Measurements from ENCODE around the gene DGKZ.

The DGKZ gene

GRCh38 chr11:46330154-46330553, 17.1 kb upstream of the DGKZ start:
- no peak for DNase-seq

- DNase-seq: no peak
Measured at GRCh38 chr11:46330563-46331281, 16.5 kb upstream of the DGKZ start.

- DNase-seq: no peak
Measured at GRCh38 chr11:46331282-46331984, 15.8 kb upstream of the DGKZ start.

GRCh38 chr11:46332093-46332567, 15.1 kb upstream of the DGKZ start:
- DNase-seq: no peak

GRCh38 chr11:46332568-46333393, 14.5 kb upstream of the DGKZ start:
- DNase-seq: no peak

GRCh38 chr11:46333394-46333947, 13.8 kb upstream of the DGKZ start:
- DNase-seq: no peak

- DNase-seq: no peak
Measured at GRCh38 chr11:46334211-46334610, 13.1 kb upstream of the DGKZ start.

GRCh38 chr11:46335271-46335670, 12.0 kb upstream of the DGKZ start:
- no peak for DNase-seq

- DNase-seq: no peak
Measured at GRCh38 chr11:46335890-46336562, 11.2 kb upstream of the DGKZ start.

- no peak for DNase-seq
Measured at GRCh38 chr11:46336563-46337180, 10.6 kb upstream of the DGKZ start.

GRCh38 chr11:46337626-46338345, 9.5 kb upstream of the DGKZ start:
- no peak for DNase-seq

GRCh38 chr11:46338636-46338987, 8.7 kb upstream of the DGKZ start:
- no peak for DNase-seq

GRCh38 chr11:46338988-46339666, 8.1 kb upstream of the DGKZ start:
- no peak for DNase-seq

GRCh38 chr11:46339816-46340215, 7.4 kb upstream of the DGKZ start:
- no peak for DNase-seq

GRCh38 chr11:46341454-46341853, 5.8 kb upstream of the DGKZ start:
- no peak for DNase-seq

GRCh38 chr11:46342239-46342638, 5.0 kb upstream of the DGKZ start:
- no peak for DNase-seq

GRCh38 chr11:46343520-46343919, 3.7 kb upstream of the DGKZ start:
- DNase-seq: no peak

GRCh38 chr11:46345131-46345597, 2.1 kb upstream of the DGKZ start:
- no peak for DNase-seq

- no peak for DNase-seq
Measured at GRCh38 chr11:46345881-46346484, 1.3 kb upstream of the DGKZ start.

- no peak for DNase-seq
Measured at GRCh38 chr11:46347637-46348311, 511 bp downstream of the DGKZ start.
